ENCODE measurements around the gene GRID1.

DNA sequence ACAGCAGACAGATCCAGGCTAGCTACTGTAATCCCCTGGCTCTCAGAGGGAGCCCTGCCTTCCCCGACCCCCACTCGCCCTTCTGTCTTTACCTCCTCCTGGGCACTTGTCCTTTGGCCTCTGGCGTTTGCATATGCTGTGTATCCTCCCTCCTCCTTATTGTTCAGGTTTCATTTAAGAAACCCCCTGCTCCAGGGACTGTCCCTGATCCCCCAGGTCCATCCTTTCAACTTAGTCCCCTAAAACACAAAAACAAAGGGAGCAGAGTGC, 25.7 kb downstream of the GRID1 start:
- TF ChIP-seq, protein P1, sequence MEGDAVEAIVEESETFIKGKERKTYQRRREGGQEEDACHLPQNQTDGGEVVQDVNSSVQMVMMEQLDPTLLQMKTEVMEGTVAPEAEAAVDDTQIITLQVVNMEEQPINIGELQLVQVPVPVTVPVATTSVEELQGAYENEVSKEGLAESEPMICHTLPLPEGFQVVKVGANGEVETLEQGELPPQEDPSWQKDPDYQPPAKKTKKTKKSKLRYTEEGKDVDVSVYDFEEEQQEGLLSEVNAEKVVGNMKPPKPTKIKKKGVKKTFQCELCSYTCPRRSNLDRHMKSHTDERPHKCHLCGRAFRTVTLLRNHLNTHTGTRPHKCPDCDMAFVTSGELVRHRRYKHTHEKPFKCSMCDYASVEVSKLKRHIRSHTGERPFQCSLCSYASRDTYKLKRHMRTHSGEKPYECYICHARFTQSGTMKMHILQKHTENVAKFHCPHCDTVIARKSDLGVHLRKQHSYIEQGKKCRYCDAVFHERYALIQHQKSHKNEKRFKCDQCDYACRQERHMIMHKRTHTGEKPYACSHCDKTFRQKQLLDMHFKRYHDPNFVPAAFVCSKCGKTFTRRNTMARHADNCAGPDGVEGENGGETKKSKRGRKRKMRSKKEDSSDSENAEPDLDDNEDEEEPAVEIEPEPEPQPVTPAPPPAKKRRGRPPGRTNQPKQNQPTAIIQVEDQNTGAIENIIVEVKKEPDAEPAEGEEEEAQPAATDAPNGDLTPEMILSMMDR (IDR thresholded peaks at IDR 0.05), result no peak
- TF ChIP-seq POLR2A (IDR thresholded peaks at IDR 0.05), result no peak

Measured in breast epithelium (tissue), 3 donors.